HG02943 (cell line): Measurements from ENCODE around the gene SYT12.

Experiments
- ATAC-seq: cut with Tn5 transposase; IDR thresholded peaks from one replicate; pipeline ENCODE4 v1.9.1; 2021; ENCODE audit warnings: mild to moderate bottlenecking, low read depth, moderate library complexity; ENCODE audit not compliant: unreplicated experiment

The SYT12 gene

GRCh38 chr11:67085617-67086016 lies 62.7 kb downstream of the SYT12 start:
- no peak for ATAC-seq

GRCh38 chr11:67090717-67091116 lies 67.8 kb downstream of the SYT12 start:
- no peak for ATAC-seq

GRCh38 chr11:67095214-67095507 lies 72.2 kb downstream of the SYT12 start:
- ATAC-seq: no peak

- ATAC-seq: no peak
Measured at GRCh38 chr11:67098799-67099429, 76.0 kb downstream of the SYT12 start.

GRCh38 chr11:67099831-67100324 lies 76.9 kb downstream of the SYT12 start:
- ATAC-seq: no peak
